ENCODE measurements around the gene PIK3IP1. TPM values are rescaled to one million over a fixed set of nuclear protein-coding genes. Genes with fewer than 3 reads are reported as not detected.
A peak's percentile ranks its signal among the peaks of the same experiment; 100 is the strongest.

Gene PIK3IP1
- total and polyA plus RNA-seq, 2 donors (not counting 3 experiments of a cell fraction or from before 2014, with no cell fraction given) = 7.7 to 13.2 TPM

DNA sequence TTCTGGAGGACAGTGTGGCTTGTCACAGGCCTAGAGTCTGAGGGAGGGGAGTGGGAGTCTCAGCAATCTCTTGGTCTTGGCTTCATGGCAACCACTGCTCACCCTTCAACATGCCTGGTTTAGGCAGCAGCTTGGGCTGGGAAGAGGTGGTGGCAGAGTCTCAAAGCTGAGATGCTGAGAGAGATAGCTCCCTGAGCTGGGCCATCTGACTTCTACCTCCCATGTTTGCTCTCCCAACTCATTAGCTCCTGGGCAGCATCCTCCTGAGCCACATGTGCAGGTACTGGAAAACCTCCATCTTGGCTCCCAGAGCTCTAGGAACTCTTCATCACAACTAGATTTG lies 13.0 kb downstream of the PIK3IP1 start:
- no peaks in the 10 kb centered on the region for H3K9me1 ChIP-seq (replicated peaks; ENCODE audit: control insufficient read depth, extremely low read depth, insufficient read depth, low read length)
- intact Hi-C loops (cut with micrococcal nuclease) = no loop called here
- TF ChIP-seq JUN (IDR thresholded peaks at IDR 0.05; ENCODE audit: borderline replicate concordance, insufficient read depth, insufficient read length, low read depth) = no peak
- TF ChIP-seq EZH2 (IDR thresholded peaks at IDR 0.05; ENCODE audit: borderline replicate concordance, low read depth, low read length, severe bottlenecking) = no peak
- TF ChIP-seq POLR2AphosphoS5 (IDR thresholded peaks at IDR 0.05; ENCODE audit: insufficient read depth, low read depth, low read length) = no peak
- TF ChIP-seq FOS (IDR thresholded peaks at IDR 0.05; ENCODE audit: borderline replicate concordance, insufficient read depth, low read length) = no peak
- no peak for TF ChIP-seq MYC (IDR thresholded peaks at IDR 0.05; ENCODE audit: low read depth, low read length)
- no peak for TF ChIP-seq POLR2A (IDR thresholded peaks at IDR 0.05; ENCODE audit: low read depth, low read length)
- TF ChIP-seq, protein P1, sequence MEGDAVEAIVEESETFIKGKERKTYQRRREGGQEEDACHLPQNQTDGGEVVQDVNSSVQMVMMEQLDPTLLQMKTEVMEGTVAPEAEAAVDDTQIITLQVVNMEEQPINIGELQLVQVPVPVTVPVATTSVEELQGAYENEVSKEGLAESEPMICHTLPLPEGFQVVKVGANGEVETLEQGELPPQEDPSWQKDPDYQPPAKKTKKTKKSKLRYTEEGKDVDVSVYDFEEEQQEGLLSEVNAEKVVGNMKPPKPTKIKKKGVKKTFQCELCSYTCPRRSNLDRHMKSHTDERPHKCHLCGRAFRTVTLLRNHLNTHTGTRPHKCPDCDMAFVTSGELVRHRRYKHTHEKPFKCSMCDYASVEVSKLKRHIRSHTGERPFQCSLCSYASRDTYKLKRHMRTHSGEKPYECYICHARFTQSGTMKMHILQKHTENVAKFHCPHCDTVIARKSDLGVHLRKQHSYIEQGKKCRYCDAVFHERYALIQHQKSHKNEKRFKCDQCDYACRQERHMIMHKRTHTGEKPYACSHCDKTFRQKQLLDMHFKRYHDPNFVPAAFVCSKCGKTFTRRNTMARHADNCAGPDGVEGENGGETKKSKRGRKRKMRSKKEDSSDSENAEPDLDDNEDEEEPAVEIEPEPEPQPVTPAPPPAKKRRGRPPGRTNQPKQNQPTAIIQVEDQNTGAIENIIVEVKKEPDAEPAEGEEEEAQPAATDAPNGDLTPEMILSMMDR (IDR thresholded peaks at IDR 0.05; ENCODE audit: extremely low read depth in 1 of 2, insufficient read depth in 1 of 2, low read depth in 1 of 2, low read length in 2 of 2) = no peak
- TF ChIP-seq, protein P2, sequence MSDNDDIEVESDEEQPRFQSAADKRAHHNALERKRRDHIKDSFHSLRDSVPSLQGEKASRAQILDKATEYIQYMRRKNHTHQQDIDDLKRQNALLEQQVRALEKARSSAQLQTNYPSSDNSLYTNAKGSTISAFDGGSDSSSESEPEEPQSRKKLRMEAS (IDR thresholded peaks at IDR 0.05; ENCODE audit: insufficient read depth, insufficient read length) = no peak
- TF ChIP-seq GATA2 (IDR thresholded peaks at IDR 0.05; ENCODE audit: insufficient read depth, insufficient read length, low read depth, low read length) = no peak
- no peak overlapping the region for H3K9ac ChIP-seq (replicated peaks; ENCODE audit: extremely low read depth, insufficient read depth, low read length)
- H2AFZ ChIP-seq (ENCODE audit: low read depth, low read length) = no peak overlapping the region
- no peak overlapping the region for H3K4me3 ChIP-seq (replicated peaks in 1 of 3; ENCODE audit: insufficient read depth in 1 of 3, low read depth in 1 of 3, low read length in 3 of 3)
- dilution Hi-C loops (cut with MboI; ENCODE audit: extremely low pct_ligation_motif_present, low sequenced_read_pairs) = no loop called here
- CTCF ChIA-PET = interaction anchor here (0.9 to 2.7 kb wide), 3 partner anchors 10 to 34 kb away, joined by 3 to 7 read pairs (median 5); no protein-coding TSS in a partner anchor
- DNase-seq (ENCODE audit: low read depth, low spot score) = no peak
- H3K9me3 ChIP-seq (replicated peaks; ENCODE audit: control insufficient read depth, insufficient read depth, low read length) = no peaks in the 10 kb centered on the region
- H3K4me1 ChIP-seq (ENCODE audit: control insufficient read depth, extremely low read depth, insufficient read depth, low read length) = no peaks in the 10 kb centered on the region
- H3K4me2 ChIP-seq (ENCODE audit: insufficient read depth, low read length) = no peak overlapping the region
- no peaks in the 10 kb centered on the region for H4K20me1 ChIP-seq (replicated peaks; ENCODE audit: control insufficient read depth, extremely low read depth, insufficient read depth, low read length)
- TSS peak; percentile 5 for BruUV-seq (replicated peaks)
- H3K36me3 ChIP-seq (ENCODE audit: control insufficient read depth in 2 of 2, extremely low read depth in 1 of 2, insufficient read depth in 2 of 2, low read length in 2 of 2) = peaks cover 8 to 47% of the 10 kb centered on the region in 2 experiments
- FAIRE-seq = no peak
- POLR2A ChIA-PET = no interaction called here
- no peak overlapping the region for H3K27ac ChIP-seq (ENCODE audit: insufficient read depth, low read depth, low read length)
- no peaks in the 10 kb centered on the region for H3K27me3 ChIP-seq (ENCODE audit: control insufficient read depth in 2 of 2, insufficient read depth in 2 of 2, low read length in 2 of 2)
- no peaks in the 10 kb centered on the region for H3K79me2 ChIP-seq (ENCODE audit: control insufficient read depth, insufficient read depth, low read length)
